DND-41 (cell line): ENCODE measurements around the gene PGGT1B.

Experiments used
- ATAC-seq: fragments of 200-7000 bp; cut with Tn5 transposase; 3 replicates; pipeline ENCODE4 v1.9.1; 2021; ENCODE audit warnings: low read depth; ENCODE audit not compliant: insufficient read depth
- DNase-seq: peaks from one replicate; pipeline ENCODE4 v3.0.0-alpha.2; 2020
- H2AFZ ChIP-seq: 2 replicates; pipeline ENCODE4 v1.6.0; 2012; ENCODE audit warnings: low read depth, low read length
- H3K27ac ChIP-seq: 2 replicates; pipeline ENCODE4 v1.5.1; 2012; ENCODE audit warnings: low read length, inconsistent platforms
- H3K27me3 ChIP-seq: fragments of 200-600 bp; sonication (generic); 2 replicates; pipeline ENCODE4 v1.6.0; 2012; ENCODE audit warnings: low read length, mild to moderate bottlenecking, inconsistent platforms; ENCODE audit not compliant: insufficient read depth, poor library complexity
- H3K36me3 ChIP-seq: 2 replicates; pipeline ENCODE4 v1.5.1; 2012; ENCODE audit warnings: low read length, inconsistent platforms; ENCODE audit not compliant: insufficient read depth
- H3K4me1 ChIP-seq: 2 replicates; pipeline ENCODE4 v1.5.1; 2012; ENCODE audit warnings: mild to moderate bottlenecking, low read length; ENCODE audit not compliant: insufficient read depth
- H3K4me2 ChIP-seq: 2 replicates; pipeline ENCODE4 v1.6.0; 2012; ENCODE audit warnings: mild to moderate bottlenecking, moderate library complexity, low read length, inconsistent platforms; ENCODE audit not compliant: insufficient read depth
- H3K4me3 ChIP-seq, 2 experiments: fragments of 200-600 bp in 1 of 2; shearing (Covaris generic) in 1 of 2; 2 replicates each; pipeline ENCODE4 v1.5.1; 2012 to 2016; ENCODE audit warnings: inconsistent platforms in 2 of 2, low read length in 2 of 2, mild to moderate bottlenecking in 2 of 2, low read depth in 1 of 2, moderate library complexity in 1 of 2
- H3K79me2 ChIP-seq: 2 replicates; pipeline ENCODE4 v1.6.0; 2012; ENCODE audit warnings: low read length, inconsistent platforms; ENCODE audit not compliant: insufficient read depth
- H3K9ac ChIP-seq: 2 replicates; pipeline ENCODE4 v1.6.0; 2012; ENCODE audit warnings: low read depth, mild to moderate bottlenecking, inconsistent platforms, low read length, moderate library complexity
- H3K9me3 ChIP-seq: 2 replicates; pipeline ENCODE4 v1.5.1; 2012; ENCODE audit warnings: low read length, moderate library complexity, mild to moderate bottlenecking, inconsistent platforms; ENCODE audit not compliant: insufficient read depth, severe bottlenecking
- H4K20me1 ChIP-seq: 2 replicates; pipeline ENCODE4 v1.6.0; 2012; ENCODE audit warnings: low read length; ENCODE audit not compliant: insufficient read depth
- EZH2 ChIP-seq: IDR thresholded peaks from 3 replicates; pipeline ENCODE4 v1.6.1; 2012; ENCODE audit warnings: borderline replicate concordance, low read depth, mild to moderate bottlenecking, moderate library complexity, low read length, inconsistent platforms; ENCODE audit not compliant: severe bottlenecking
- TF ChIP-seq, protein P1 (sequence below): IDR thresholded peaks from 2 replicates; pipeline ENCODE4 v1.5.1; 2012; ENCODE audit warnings: borderline replicate concordance, low read length, moderate library complexity, mild to moderate bottlenecking; ENCODE audit not compliant: poor library complexity, severe bottlenecking; ENCODE audit errors: extremely low read depth

Gene PGGT1B

DNA sequence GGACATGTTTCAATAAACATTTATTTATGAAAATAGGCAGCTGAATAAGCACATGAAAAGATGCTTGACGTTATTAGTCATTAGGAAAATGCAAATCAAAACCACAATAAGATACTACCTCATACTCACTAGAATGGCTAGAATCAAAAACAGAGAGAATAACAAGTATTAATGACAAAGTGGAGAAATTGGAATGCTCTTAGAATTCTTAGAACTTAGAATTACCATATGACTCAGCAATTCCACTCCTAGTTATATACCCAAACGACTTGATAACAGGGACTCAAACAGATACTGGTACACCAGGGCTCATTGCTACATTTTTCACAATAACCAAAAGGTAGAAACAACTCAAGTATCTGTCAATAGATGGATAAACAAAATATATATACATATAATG lies 77.9 kb downstream of the PGGT1B start:
- no peak overlapping the region for H3K4me2 ChIP-seq
- H3K27ac ChIP-seq: no peak overlapping the region
- ATAC-seq (no peak), DNase-seq (no peak)
- H3K27me3 ChIP-seq: no peaks in the 10 kb centered on the region
- no peaks in the 10 kb centered on the region for H3K36me3 ChIP-seq
- no peak overlapping the region for H2AFZ ChIP-seq
- TF ChIP-seq EZH2: no peak
- TF ChIP-seq, protein P1, sequence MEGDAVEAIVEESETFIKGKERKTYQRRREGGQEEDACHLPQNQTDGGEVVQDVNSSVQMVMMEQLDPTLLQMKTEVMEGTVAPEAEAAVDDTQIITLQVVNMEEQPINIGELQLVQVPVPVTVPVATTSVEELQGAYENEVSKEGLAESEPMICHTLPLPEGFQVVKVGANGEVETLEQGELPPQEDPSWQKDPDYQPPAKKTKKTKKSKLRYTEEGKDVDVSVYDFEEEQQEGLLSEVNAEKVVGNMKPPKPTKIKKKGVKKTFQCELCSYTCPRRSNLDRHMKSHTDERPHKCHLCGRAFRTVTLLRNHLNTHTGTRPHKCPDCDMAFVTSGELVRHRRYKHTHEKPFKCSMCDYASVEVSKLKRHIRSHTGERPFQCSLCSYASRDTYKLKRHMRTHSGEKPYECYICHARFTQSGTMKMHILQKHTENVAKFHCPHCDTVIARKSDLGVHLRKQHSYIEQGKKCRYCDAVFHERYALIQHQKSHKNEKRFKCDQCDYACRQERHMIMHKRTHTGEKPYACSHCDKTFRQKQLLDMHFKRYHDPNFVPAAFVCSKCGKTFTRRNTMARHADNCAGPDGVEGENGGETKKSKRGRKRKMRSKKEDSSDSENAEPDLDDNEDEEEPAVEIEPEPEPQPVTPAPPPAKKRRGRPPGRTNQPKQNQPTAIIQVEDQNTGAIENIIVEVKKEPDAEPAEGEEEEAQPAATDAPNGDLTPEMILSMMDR: no peak
- H3K4me3 ChIP-seq: no peak overlapping the region
- H3K79me2 ChIP-seq: no peaks in the 10 kb centered on the region
- H3K9me3 ChIP-seq: no peaks in the 10 kb centered on the region
- no peaks in the 10 kb centered on the region for H3K4me1 ChIP-seq
- H4K20me1 ChIP-seq: no peaks in the 10 kb centered on the region
- H3K9ac ChIP-seq: no peak overlapping the region

DNA sequence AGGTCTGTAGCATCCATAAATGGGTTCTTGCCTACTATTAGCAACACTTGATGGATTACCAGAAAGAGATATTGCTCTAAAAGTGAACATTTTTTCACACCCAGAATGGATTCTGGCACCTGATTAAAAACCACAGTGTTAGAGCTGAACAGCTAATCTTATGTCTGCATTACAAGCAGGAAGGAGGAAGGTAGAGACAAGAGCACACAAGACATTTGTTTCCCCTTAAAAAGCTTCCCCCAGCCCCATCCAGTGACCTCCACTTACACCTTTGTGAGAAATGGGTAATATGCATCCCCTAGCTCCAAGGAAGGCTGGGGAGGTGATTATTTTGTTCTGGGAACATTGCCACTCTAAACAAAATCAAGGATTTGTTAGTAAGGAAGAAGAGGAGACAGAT lies 80.9 kb downstream of the PGGT1B start:
- Histone ChIP-seq H3K9ac (no peak overlapping the region), H2AFZ (no peak overlapping the region), H3K4me1 (no peaks in the 10 kb centered on the region), H3K9me3 (no peaks in the 10 kb centered on the region), H3K79me2 (no peaks in the 10 kb centered on the region), H3K36me3 (no peaks in the 10 kb centered on the region), H3K27ac (no peak overlapping the region), H4K20me1 (no peaks in the 10 kb centered on the region), H3K4me3 (no peak overlapping the region), H3K27me3 (no peaks in the 10 kb centered on the region), H3K4me2 (no peak overlapping the region)
- ATAC-seq: no peak
- TF ChIP-seq, protein P1: no peak
- TF ChIP-seq EZH2: no peak
- DNase-seq: no peak

DNA sequence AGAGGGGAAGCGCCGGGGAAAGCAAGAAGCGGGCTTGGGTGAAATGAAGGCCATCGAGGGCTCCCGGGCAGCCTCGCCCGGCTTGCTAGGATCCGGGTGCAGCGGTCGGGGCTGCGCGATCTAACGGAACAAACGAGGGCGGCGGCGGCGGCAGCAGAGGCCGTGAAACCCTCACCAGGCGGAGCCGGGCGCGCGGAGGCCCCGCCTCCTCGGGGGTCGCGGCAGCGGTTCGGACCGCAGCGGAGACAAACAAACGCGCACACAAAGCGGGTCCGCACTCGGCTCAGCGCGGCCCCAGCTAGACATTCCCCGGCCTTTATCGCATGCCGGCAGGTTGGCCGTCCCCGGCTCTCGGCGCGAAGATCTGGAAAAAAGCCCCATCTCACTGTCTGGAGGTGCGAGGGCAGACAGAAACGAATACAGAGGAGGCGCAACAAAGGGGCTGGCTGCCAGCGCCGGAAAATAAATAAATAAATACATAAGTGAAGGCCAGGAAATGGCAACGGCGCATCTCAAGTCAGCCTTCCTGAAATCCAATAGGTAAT lies 82.4 kb downstream of the PGGT1B start:
- H3K9ac ChIP-seq: no peak overlapping the region
- no peak for ATAC-seq
- H3K27me3 ChIP-seq: no peaks in the 10 kb centered on the region
- TF ChIP-seq, protein P1: no peak
- no peak for TF ChIP-seq EZH2
- H3K9me3 ChIP-seq: no peaks in the 10 kb centered on the region
- H4K20me1 ChIP-seq: no peaks in the 10 kb centered on the region
- H3K27ac ChIP-seq: no peak overlapping the region
- no peaks in the 10 kb centered on the region for H3K79me2 ChIP-seq
- DNase-seq: no peak
- no peak overlapping the region for H3K4me3 ChIP-seq
- H2AFZ ChIP-seq: no peak overlapping the region
- H3K4me1 ChIP-seq: no peaks in the 10 kb centered on the region
- H3K36me3 ChIP-seq: no peaks in the 10 kb centered on the region
- no peak overlapping the region for H3K4me2 ChIP-seq
